Omental fat pad (tissue), 4 donors: Measurements from ENCODE around the gene NPAS3. TPM values are rescaled to one million over a fixed set of nuclear protein-coding genes. Genes with fewer than 3 reads are reported as not detected.

Experiments
- ATAC-seq: fragments of 150-250 bp; one replicate; pipeline ENCODE4 v1.9.1; 2016; ENCODE audit warnings: mild to moderate bottlenecking, moderate library complexity; ENCODE audit not compliant: low FRiP score
- DNase-seq: peaks from one replicate; pipeline ENCODE4 v3.0.0-alpha.2; 2019; ENCODE audit warnings: low spot score
- total RNA-seq, 4 donors: library from RNA; depleted of rRNA; stranded (reverse); fragments of >200 nt; gene quantifications; one replicate each; pipeline ENCODE4 v1.1.0, GENCODE V29; 2016
- TF ChIP-seq, protein P1 (sequence below), 3 donors: fragments of 450-650 bp; IDR thresholded peaks; one replicate each; pipeline ENCODE4 v1.5.1; 2016 to 2017; ENCODE audit warnings: antibody characterized with exemption in 3 of 3, mild to moderate bottlenecking in 3 of 3, moderate library complexity in 2 of 3

Gene NPAS3
- total RNA-seq, 4 donors from 2014 or later = 0.79 to 6.0 (median 2.5) TPM

DNA sequence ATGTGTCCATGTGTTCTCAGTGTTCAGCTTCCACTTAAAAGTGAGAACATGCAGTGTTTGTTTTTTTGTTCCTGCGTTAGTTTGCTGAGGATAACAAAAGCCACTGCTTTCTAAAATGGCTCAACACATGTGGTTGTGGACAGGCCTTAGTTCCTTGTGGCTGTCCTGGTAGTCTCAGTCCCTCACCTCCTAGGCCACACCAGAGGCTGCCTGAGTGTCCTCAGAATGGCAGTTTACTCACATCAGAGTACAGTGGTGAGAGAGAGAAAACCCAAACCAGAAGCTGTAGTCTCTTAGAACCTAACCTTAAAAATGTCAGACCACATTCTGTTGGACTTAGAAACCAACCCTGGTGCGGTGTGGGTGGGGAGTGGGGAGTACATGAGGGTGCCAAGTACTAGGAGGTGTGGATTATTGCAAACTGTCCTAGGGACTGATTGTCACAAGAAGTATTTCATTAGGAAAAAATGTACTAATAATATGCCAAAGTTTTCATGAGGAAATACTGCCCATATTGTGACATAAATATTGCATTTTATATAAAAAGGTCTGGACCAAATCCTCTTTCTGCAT is 30.4 kb downstream of the NPAS3 start:
- no peak for ATAC-seq
- TF ChIP-seq, protein P1, sequence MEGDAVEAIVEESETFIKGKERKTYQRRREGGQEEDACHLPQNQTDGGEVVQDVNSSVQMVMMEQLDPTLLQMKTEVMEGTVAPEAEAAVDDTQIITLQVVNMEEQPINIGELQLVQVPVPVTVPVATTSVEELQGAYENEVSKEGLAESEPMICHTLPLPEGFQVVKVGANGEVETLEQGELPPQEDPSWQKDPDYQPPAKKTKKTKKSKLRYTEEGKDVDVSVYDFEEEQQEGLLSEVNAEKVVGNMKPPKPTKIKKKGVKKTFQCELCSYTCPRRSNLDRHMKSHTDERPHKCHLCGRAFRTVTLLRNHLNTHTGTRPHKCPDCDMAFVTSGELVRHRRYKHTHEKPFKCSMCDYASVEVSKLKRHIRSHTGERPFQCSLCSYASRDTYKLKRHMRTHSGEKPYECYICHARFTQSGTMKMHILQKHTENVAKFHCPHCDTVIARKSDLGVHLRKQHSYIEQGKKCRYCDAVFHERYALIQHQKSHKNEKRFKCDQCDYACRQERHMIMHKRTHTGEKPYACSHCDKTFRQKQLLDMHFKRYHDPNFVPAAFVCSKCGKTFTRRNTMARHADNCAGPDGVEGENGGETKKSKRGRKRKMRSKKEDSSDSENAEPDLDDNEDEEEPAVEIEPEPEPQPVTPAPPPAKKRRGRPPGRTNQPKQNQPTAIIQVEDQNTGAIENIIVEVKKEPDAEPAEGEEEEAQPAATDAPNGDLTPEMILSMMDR (IDR thresholded peaks at IDR 0.05) = no peak
- no peak for DNase-seq

DNA sequence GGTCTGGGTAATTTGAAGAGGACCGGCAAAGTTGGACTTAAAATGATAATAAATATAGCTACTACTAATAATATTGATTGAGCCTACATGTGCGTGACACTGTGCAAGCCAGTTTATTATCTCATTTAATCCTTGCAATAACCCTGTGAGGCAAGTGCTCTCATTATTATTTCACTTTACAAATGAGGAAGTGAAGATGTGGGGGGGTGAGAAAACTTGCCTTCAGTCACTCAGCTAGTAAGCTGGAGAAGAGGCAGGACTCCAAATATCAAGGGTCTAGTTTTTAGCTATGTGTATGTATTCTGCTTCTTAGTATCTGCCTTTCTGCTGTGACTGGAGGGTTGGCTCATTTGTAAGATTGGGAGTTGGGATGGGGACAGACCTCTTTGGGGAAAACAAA is 39.2 kb downstream of the NPAS3 start:
- ATAC-seq (no peak), DNase-seq (no peak)
- TF ChIP-seq, protein P1 (IDR thresholded peaks at IDR 0.05) = no peak

DNA sequence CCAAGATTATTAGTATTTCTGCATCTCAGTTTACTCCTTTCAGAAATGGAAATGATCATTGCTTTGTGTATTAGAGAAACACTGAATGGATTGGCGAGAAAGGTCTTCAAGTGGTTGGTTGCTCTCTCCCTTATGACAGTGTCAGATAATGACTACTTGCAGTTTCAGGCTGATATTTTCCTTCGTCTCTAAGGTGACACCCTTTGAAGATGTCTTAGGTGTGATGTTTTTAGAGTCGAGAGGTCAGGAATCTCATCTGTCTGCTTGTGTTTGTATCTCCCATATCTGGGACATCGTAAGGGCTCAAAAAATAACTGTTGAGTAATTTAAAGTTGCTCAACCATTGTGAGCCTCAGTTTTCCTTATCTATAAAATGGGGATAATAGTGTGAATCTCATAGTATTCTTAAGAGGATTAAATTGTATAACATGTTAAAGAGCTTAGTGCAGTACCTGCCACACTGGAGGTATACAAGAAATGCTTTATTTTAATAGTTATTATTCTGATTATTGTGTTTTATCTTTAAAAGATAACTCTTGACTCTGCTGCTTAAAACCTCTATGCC is 40.1 kb downstream of the NPAS3 start:
- ATAC-seq (no peak), DNase-seq (no peak)
- TF ChIP-seq, protein P1 (IDR thresholded peaks at IDR 0.05) = no peak

DNA sequence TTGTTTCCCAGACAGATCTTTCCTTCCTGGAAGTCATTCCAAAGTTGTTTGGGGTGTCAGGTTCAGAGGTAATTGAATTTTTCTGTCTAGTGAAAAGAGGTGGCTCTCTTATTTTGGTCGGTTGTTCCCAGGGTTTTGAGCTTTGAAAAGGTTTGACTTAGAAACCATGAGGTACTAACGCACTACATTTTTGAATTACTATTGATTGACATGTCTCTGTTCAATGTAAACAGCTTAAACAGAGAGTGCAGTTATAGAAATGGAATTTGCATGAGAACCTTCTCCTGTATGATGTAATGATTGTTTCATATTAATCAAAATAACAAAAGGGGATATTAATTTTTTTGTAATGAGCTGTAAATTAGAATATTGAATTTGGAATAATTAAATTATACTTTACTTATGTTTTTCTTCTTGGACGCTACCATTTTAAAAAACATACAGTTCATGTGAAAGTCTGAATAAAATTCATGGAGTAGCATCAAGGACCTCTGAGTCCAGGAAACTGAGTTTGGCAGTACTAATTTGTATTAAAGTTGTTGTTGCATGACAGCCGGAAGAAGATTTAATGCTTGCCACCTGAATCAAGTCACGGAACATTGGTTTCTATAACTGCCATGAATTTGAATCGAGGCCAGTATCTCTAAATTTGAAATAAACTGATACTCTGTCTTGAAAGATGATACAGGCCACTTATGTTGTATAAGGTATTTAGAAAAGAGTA is 41.7 kb downstream of the NPAS3 start:
- TF ChIP-seq, protein P1 (IDR thresholded peaks at IDR 0.05) = no peak
- ATAC-seq (no peak), DNase-seq (no peak)

DNA sequence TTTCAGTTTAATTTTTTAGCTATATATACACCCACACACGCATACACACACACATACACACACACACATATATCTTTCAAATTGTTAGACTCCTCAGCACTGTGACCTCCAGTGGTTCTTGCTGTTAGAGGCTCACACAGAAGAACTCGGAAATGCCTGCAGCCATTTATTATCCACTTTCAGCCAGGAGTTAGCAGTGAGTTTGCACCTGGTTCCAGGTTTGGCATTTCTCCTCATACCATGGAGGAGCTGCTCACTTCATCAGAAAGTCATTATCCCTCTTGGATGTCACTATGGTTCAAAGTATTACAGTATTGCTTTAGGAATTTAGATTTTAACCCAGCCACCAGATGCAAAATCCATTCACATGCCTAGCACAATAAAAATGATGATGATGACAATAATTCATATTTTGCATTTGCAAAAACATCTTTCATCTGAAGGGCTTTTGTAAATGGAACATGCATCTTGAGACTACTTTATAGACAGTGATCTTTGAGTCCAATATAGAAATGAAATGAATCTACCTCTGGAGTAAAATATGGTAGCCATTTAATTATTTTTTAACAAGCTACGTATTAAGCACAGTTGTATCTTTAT is 42.3 kb downstream of the NPAS3 start:
- ATAC-seq (no peak), DNase-seq (no peak)
- TF ChIP-seq, protein P1 (IDR thresholded peaks at IDR 0.05) = no peak

DNA sequence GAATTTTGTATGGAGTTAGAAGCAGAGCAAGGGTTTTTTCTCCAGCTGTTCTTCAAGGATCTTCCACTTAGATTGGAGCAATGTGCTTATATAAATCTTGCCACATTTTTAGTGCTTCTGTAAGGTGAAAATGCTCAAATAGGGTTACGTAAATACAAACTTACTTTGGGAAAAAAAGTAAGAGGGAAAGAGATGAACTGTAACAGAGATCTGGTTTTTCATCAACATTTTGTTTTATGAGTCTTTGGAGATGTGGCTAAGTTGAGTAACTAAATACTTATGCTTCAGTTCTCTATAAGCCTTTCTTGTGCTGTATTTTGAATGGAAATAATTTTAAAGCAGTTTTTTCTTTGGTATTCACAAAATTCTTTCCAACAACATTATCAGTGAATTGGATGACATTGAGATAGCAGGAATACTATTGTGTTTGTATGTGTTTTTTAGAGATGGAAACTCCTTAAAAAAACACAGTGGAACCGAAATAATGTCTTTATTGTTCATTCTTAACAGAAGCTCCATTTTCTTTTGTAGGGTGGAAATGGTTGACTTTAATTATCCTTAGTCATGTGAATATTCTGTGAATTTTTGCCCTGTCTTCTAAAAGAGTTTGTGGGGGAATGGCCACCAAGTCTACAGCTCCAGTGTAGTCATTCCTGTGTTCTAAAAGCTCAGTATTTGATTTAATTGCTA is 45.7 kb downstream of the NPAS3 start:
- no peak for ATAC-seq
- no peak for DNase-seq
- TF ChIP-seq, protein P1 (IDR thresholded peaks at IDR 0.05) = no peak
